ENCODE measurements around the gene PDPN. TPM values are rescaled to one million over a fixed set of nuclear protein-coding genes. Genes with fewer than 3 reads are reported as not detected.
A peak's percentile ranks its signal among the peaks of the same experiment; 100 is the strongest.

PDPN gene
- total and polyA plus RNA-seq, 2 experiments from 2014 or later, result 1.1 to 1.8 TPM

GRCh38 chr1:13546791-13547190 lies 36.8 kb upstream of the PDPN start:
- WGBS, 2 experiments (ENCODE audit: low coverage in 1 of 2, low lambda C conversion rate in 2 of 2, missing lambda C conversion rate in 2 of 2), result 54 to 69% methylated on average over 3 of the region's 3 CpGs
- in situ Hi-C loops (cut with MboI), result no loop called here
- no peaks in the 10 kb centered on the region for H4K20me1 ChIP-seq (ENCODE audit: insufficient read depth)

DNA sequence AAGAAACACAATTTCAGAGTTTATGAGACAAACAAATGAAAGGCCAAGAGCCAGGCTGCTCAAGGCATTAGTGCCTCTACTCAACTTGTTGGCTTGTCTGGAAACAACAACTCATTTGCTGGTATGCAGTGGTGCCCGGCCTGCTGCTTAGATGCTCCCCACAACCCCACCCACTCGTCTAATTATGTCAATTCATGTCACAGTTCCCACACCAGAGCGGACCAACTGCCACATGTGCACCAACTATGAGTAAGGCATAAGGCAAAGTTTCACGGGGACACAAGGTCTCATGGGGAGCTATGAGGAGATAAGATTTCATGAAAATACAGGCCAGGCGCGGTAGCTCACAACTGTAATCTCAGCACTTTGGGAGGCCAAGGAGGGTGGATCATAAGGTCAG lies 35.4 kb upstream of the PDPN start:
- H3K9me2 ChIP-seq (ENCODE audit: insufficient read depth), result no peaks in the 10 kb centered on the region
- no peak for DNase-seq
- 65 to 71% methylated on average over 6 of the region's 6 CpGs for WGBS, 2 experiments (ENCODE audit: low coverage in 1 of 2, low lambda C conversion rate in 2 of 2, missing lambda C conversion rate in 2 of 2)
- no peak overlapping the region for H3K4me3 ChIP-seq
- H3K27ac ChIP-seq, result no peak overlapping the region
- no peak overlapping the region for H3K9ac ChIP-seq
- H3K4me2 ChIP-seq (ENCODE audit: unreplicated experiment), result no peak overlapping the region
- H3K27me3 ChIP-seq (replicated peaks; ENCODE audit: insufficient read depth), result no peaks in the 10 kb centered on the region
- H3F3A ChIP-seq (ENCODE audit: insufficient read depth), result no peaks in the 10 kb centered on the region
- TF ChIP-seq EZH2phosphoT487 (IDR thresholded peaks at IDR 0.05; ENCODE audit: insufficient read depth, low read depth), result no peak
- no peak for TF ChIP-seq EZH2 (IDR thresholded peaks at IDR 0.05; ENCODE audit: insufficient read depth, poor library complexity, severe bottlenecking)
- no peaks in the 10 kb centered on the region for H3K4me1 ChIP-seq (ENCODE audit: insufficient read depth)
- H3K9me3 ChIP-seq (ENCODE audit: low read depth), result no peaks in the 10 kb centered on the region
- H4K20me1 ChIP-seq (ENCODE audit: insufficient read depth), result no peaks in the 10 kb centered on the region
- H3K79me2 ChIP-seq (ENCODE audit: insufficient read depth), result no peaks in the 10 kb centered on the region
- H2AFZ ChIP-seq, result no peak overlapping the region
- H3K36me3 ChIP-seq (ENCODE audit: low read depth), result no peaks in the 10 kb centered on the region
- in situ Hi-C loops (cut with MboI), result no loop called here

More at GRCh38 chr1:13546791-13547190, 36.8 kb upstream of the PDPN start:
- no peaks in the 10 kb centered on the region for H3K4me1 ChIP-seq (ENCODE audit: insufficient read depth)
- H3F3A ChIP-seq (ENCODE audit: insufficient read depth), result no peaks in the 10 kb centered on the region
- no peak overlapping the region for H3K9ac ChIP-seq
- no peak overlapping the region for H3K27ac ChIP-seq
- no peaks in the 10 kb centered on the region for H3K9me2 ChIP-seq (ENCODE audit: insufficient read depth)
- no peaks in the 10 kb centered on the region for H3K9me3 ChIP-seq (ENCODE audit: low read depth)
- H3K36me3 ChIP-seq (ENCODE audit: low read depth), result no peaks in the 10 kb centered on the region
- TF ChIP-seq EZH2 (IDR thresholded peaks at IDR 0.05; ENCODE audit: insufficient read depth, poor library complexity, severe bottlenecking) (no peak), EZH2phosphoT487 (IDR thresholded peaks at IDR 0.05; ENCODE audit: insufficient read depth, low read depth) (no peak)
- no peak overlapping the region for H3K4me2 ChIP-seq (ENCODE audit: unreplicated experiment)
- DNase-seq, result no peak
- H3K79me2 ChIP-seq (ENCODE audit: insufficient read depth), result no peaks in the 10 kb centered on the region
- no peak overlapping the region for H2AFZ ChIP-seq
- H3K27me3 ChIP-seq (replicated peaks; ENCODE audit: insufficient read depth), result no peaks in the 10 kb centered on the region
- no peak overlapping the region for H3K4me3 ChIP-seq

DNA sequence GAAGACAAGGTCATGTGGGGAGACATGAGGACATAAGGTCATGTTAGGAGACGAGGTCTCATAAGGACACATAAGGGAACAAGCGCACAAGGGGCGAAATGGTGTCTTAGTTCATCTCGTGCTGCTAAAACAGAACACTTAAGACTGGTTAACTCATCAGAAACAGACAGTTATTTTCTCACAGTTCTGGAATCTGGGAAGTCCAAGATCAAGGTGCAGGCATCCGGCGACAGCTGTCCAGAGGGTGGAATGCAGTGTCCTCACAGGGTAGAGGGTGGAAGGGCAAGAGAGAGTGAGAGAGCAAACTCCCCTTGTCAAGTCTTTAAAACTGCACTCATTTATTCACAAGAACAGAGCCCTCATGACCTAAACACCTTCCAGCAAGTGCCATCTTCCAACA lies 34.6 kb upstream of the PDPN start:
- Histone ChIP-seq H3F3A (ENCODE audit: insufficient read depth) (no peaks in the 10 kb centered on the region), H3K4me3 (no peak overlapping the region), H3K36me3 (ENCODE audit: low read depth) (no peaks in the 10 kb centered on the region), H3K27ac (no peak overlapping the region), H3K9ac (no peak overlapping the region), H2AFZ (no peak overlapping the region), H3K79me2 (ENCODE audit: insufficient read depth) (no peaks in the 10 kb centered on the region), H3K9me3 (ENCODE audit: low read depth) (no peaks in the 10 kb centered on the region), H3K9me2 (ENCODE audit: insufficient read depth) (no peaks in the 10 kb centered on the region), H3K4me1 (ENCODE audit: insufficient read depth) (no peaks in the 10 kb centered on the region), H3K27me3 (replicated peaks; ENCODE audit: insufficient read depth) (no peaks in the 10 kb centered on the region), H3K4me2 (ENCODE audit: unreplicated experiment) (no peak overlapping the region), H4K20me1 (ENCODE audit: insufficient read depth) (no peaks in the 10 kb centered on the region)
- WGBS, 2 experiments (ENCODE audit: low coverage in 1 of 2, low lambda C conversion rate in 2 of 2, missing lambda C conversion rate in 2 of 2), result 78 to 81% methylated on average over 6 of the region's 6 CpGs
- no peak for TF ChIP-seq EZH2 (IDR thresholded peaks at IDR 0.05; ENCODE audit: insufficient read depth, poor library complexity, severe bottlenecking)
- no peak for TF ChIP-seq EZH2phosphoT487 (IDR thresholded peaks at IDR 0.05; ENCODE audit: insufficient read depth, low read depth)
- no peak for DNase-seq
- in situ Hi-C loops (cut with MboI), result no loop called here

DNA sequence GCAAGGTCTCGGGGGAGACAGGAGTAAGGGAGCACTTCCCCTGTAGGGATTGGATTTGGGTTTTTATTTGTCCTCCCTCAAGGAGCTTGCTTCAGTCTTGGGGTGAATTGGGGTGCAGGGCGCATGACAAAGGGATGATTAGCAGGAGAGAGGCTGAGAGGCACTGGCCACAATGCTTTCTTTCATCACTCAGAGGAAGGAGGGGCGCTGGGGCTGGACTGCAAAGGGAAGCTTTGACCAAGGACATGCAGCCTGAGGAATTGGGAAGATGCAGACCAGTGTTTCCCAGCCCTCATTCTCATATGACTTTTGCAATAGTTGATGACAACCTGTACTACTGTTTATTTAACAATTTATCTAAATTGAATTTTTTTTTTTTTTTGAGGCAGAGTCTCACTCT lies 34.1 kb upstream of the PDPN start:
- H3K27ac ChIP-seq, result no peak overlapping the region
- no peak for TF ChIP-seq EZH2 (IDR thresholded peaks at IDR 0.05; ENCODE audit: insufficient read depth, poor library complexity, severe bottlenecking)
- TF ChIP-seq EZH2phosphoT487 (IDR thresholded peaks at IDR 0.05; ENCODE audit: insufficient read depth, low read depth), result no peak
- H3K9me3 ChIP-seq (ENCODE audit: low read depth), result no peaks in the 10 kb centered on the region
- no peaks in the 10 kb centered on the region for H3K79me2 ChIP-seq (ENCODE audit: insufficient read depth)
- H3K4me2 ChIP-seq (ENCODE audit: unreplicated experiment), result no peak overlapping the region
- H4K20me1 ChIP-seq (ENCODE audit: insufficient read depth), result no peaks in the 10 kb centered on the region
- H3K4me1 ChIP-seq (ENCODE audit: insufficient read depth), result no peaks in the 10 kb centered on the region
- no peaks in the 10 kb centered on the region for H3F3A ChIP-seq (ENCODE audit: insufficient read depth)
- WGBS, 2 experiments (ENCODE audit: low coverage in 1 of 2, low lambda C conversion rate in 2 of 2, missing lambda C conversion rate in 2 of 2), result 49 to 71% methylated on average over 3 of the region's 3 CpGs
- no peak overlapping the region for H3K4me3 ChIP-seq
- no peak overlapping the region for H3K9ac ChIP-seq
- no peaks in the 10 kb centered on the region for H3K27me3 ChIP-seq (replicated peaks; ENCODE audit: insufficient read depth)
- no peak overlapping the region for H2AFZ ChIP-seq
- no peaks in the 10 kb centered on the region for H3K36me3 ChIP-seq (ENCODE audit: low read depth)
- H3K9me2 ChIP-seq (ENCODE audit: insufficient read depth), result no peaks in the 10 kb centered on the region
- no peak for DNase-seq
- in situ Hi-C loops (cut with MboI), result no loop called here

- Histone ChIP-seq H3K27ac (no peak overlapping the region), H3K4me2 (ENCODE audit: unreplicated experiment) (no peak overlapping the region)
- in situ Hi-C loops (cut with MboI), result no loop called here
These were observed 33.0 kb upstream of the PDPN start for GRCh38 chr1:13550663-13551062.

More at GRCh38 chr1:13550663-13551062, 33.0 kb upstream of the PDPN start:
- Histone ChIP-seq H3K9ac (no peak overlapping the region), H3K4me3 (no peak overlapping the region), H3K4me1 (ENCODE audit: insufficient read depth) (no peaks in the 10 kb centered on the region), H3K9me3 (ENCODE audit: low read depth) (no peaks in the 10 kb centered on the region), H3K79me2 (ENCODE audit: insufficient read depth) (no peaks in the 10 kb centered on the region), H3F3A (ENCODE audit: insufficient read depth) (no peaks in the 10 kb centered on the region), H2AFZ (no peak overlapping the region), H3K27me3 (replicated peaks; ENCODE audit: insufficient read depth) (no peaks in the 10 kb centered on the region), H3K36me3 (ENCODE audit: low read depth) (no peaks in the 10 kb centered on the region), H4K20me1 (ENCODE audit: insufficient read depth) (no peaks in the 10 kb centered on the region), H3K9me2 (ENCODE audit: insufficient read depth) (no peaks in the 10 kb centered on the region)
- no peak for TF ChIP-seq EZH2 (IDR thresholded peaks at IDR 0.05; ENCODE audit: insufficient read depth, poor library complexity, severe bottlenecking)
- TF ChIP-seq EZH2phosphoT487 (IDR thresholded peaks at IDR 0.05; ENCODE audit: insufficient read depth, low read depth), result no peak
- DNase-seq, result peak; percentile 12
- WGBS, 2 experiments (ENCODE audit: low coverage in 1 of 2, low lambda C conversion rate in 2 of 2, missing lambda C conversion rate in 2 of 2), result 32 to 33% methylated on average over 4 of the region's 4 CpGs
